Muscle of leg (tissue), 11 donors: Measurements from ENCODE around the gene PITPNM3. TPM values are rescaled to one million over a fixed set of nuclear protein-coding genes. Genes with fewer than 3 reads are reported as not detected.

ENCODE experiments used
- DNase-seq: peaks from one replicate; pipeline ENCODE4 v3.0.0; 2013
- H3K27ac ChIP-seq: one replicate; pipeline ENCODE4 v1.5.1; 2013; ENCODE audit warnings: mild to moderate bottlenecking, low read length, control low read depth
- H3K27me3 ChIP-seq: one replicate; pipeline ENCODE4 v1.6.1; 2013; ENCODE audit warnings: low read length; ENCODE audit not compliant: control insufficient read depth, insufficient read depth
- H3K36me3 ChIP-seq: one replicate; pipeline ENCODE4 v1.6.1; 2013; ENCODE audit warnings: low read length; ENCODE audit not compliant: control insufficient read depth, insufficient read depth
- H3K4me1 ChIP-seq: one replicate; pipeline ENCODE4 v1.6.1; 2013; ENCODE audit warnings: low read length; ENCODE audit not compliant: control insufficient read depth, insufficient read depth
- H3K4me3 ChIP-seq: one replicate; pipeline ENCODE4 v1.5.1; 2013; ENCODE audit warnings: low read length, control low read depth
- H3K9me3 ChIP-seq: replicated peaks from 2 replicates; pipeline ENCODE4 v1.6.1; 2013; ENCODE audit warnings: low read depth, low read length; ENCODE audit not compliant: control insufficient read depth
- WGBS: methylation state at CpG from one replicate; pipeline ENCODE4 v1.1.5; 2013; ENCODE audit warnings: missing lambda C conversion rate; ENCODE audit not compliant: insufficient coverage; 5-methylcytosine and 5-hydroxymethylcytosine counted together
- polyA plus RNA-seq, 8 donors: library from polyadenylated mRNA; unstranded; fragments of 120-200 nt; gene quantifications; one replicate each; pipeline versions ENCODE4 v1.2.1 to v1.2.3, GENCODE V29; 2013; ENCODE audit warnings: inconsistent platforms in 1 of 8, low replicate concordance in 1 of 8; ENCODE audit not compliant: insufficient read length in 8 of 8, insufficient read depth in 1 of 8
- total RNA-seq: library from RNA; stranded (reverse); fragments of 120-200 nt; gene quantifications from one replicate; pipeline ENCODE4 v1.2.4, GENCODE V29; 2013

The PITPNM3 gene
- total and polyA plus RNA-seq, 9 donors: 2.1 to 6.2 (median 4.2) TPM

GRCh38 chr17:6495450-6496115 lies 60.8 kb downstream of the PITPNM3 start:
- 60% methylated on average over 6 of the region's 15 CpGs for WGBS
- Histone ChIP-seq H3K9me3 (no peaks in the 10 kb centered on the region), H3K4me1 (peaks cover 66% of the 10 kb centered on the region), H3K4me3 (no peak overlapping the region), H3K27ac (no peak overlapping the region), H3K36me3 (no peaks in the 10 kb centered on the region), H3K27me3 (no peaks in the 10 kb centered on the region)
- DNase-seq: no peak

- H3K27me3 ChIP-seq: no peaks in the 10 kb centered on the region
- H3K9me3 ChIP-seq: no peaks in the 10 kb centered on the region
- peak overlapping the region; percentile 29 for H3K27ac ChIP-seq
- H3K4me1 ChIP-seq: peaks cover 63% of the 10 kb centered on the region
- DNase-seq: peak; percentile 45
- WGBS: 72% methylated on average over 2 of the region's 5 CpGs
- H3K4me3 ChIP-seq: no peak overlapping the region
- H3K36me3 ChIP-seq: no peaks in the 10 kb centered on the region
Observed at GRCh38 chr17:6494239-6494941, 62.0 kb downstream of the PITPNM3 start.

- Histone ChIP-seq H3K4me3 (no peak overlapping the region), H3K36me3 (no peaks in the 10 kb centered on the region), H3K27me3 (no peaks in the 10 kb centered on the region), H3K27ac (no peak overlapping the region), H3K9me3 (no peaks in the 10 kb centered on the region), H3K4me1 (peaks cover 52% of the 10 kb centered on the region)
- no peak for DNase-seq
- 71% methylated on average over 4 of the region's 4 CpGs for WGBS
Observed at GRCh38 chr17:6492892-6493674, 63.3 kb downstream of the PITPNM3 start.

GRCh38 chr17:6491071-6491700 lies 65.2 kb downstream of the PITPNM3 start:
- H3K4me1 ChIP-seq: peaks cover 46% of the 10 kb centered on the region
- no peak for DNase-seq
- no peak overlapping the region for H3K4me3 ChIP-seq
- H3K9me3 ChIP-seq: no peaks in the 10 kb centered on the region
- WGBS: 67% methylated on average over 4 of the region's 7 CpGs
- no peak overlapping the region for H3K27ac ChIP-seq
- no peaks in the 10 kb centered on the region for H3K27me3 ChIP-seq
- no peaks in the 10 kb centered on the region for H3K36me3 ChIP-seq

GRCh38 chr17:6489016-6489550 lies 67.3 kb downstream of the PITPNM3 start:
- Histone ChIP-seq H3K4me1 (peaks cover 27% of the 10 kb centered on the region), H3K36me3 (no peaks in the 10 kb centered on the region), H3K27ac (no peak overlapping the region), H3K27me3 (no peaks in the 10 kb centered on the region), H3K9me3 (no peaks in the 10 kb centered on the region), H3K4me3 (no peak overlapping the region)
- no peak for DNase-seq
- WGBS: 93% methylated on average over 3 of the region's 6 CpGs

GRCh38 chr17:6488008-6488539 lies 68.3 kb downstream of the PITPNM3 start:
- 52% methylated on average over 6 of the region's 6 CpGs for WGBS

GRCh38 chr17:6487251-6488007 lies 68.9 kb downstream of the PITPNM3 start:
- WGBS: 56% methylated on average over 8 of the region's 13 CpGs
- Histone ChIP-seq H3K27ac (no peak overlapping the region), H3K27me3 (no peaks in the 10 kb centered on the region), H3K4me1 (peaks cover 14% of the 10 kb centered on the region), H3K4me3 (no peak overlapping the region), H3K9me3 (no peaks in the 10 kb centered on the region), H3K36me3 (no peaks in the 10 kb centered on the region)
- DNase-seq: peak; percentile 67

More at GRCh38 chr17:6488008-6488539, 68.3 kb downstream of the PITPNM3 start:
- Histone ChIP-seq H3K9me3 (no peaks in the 10 kb centered on the region), H3K36me3 (no peaks in the 10 kb centered on the region), H3K4me1 (peaks cover 17% of the 10 kb centered on the region), H3K4me3 (no peak overlapping the region), H3K27ac (no peak overlapping the region), H3K27me3 (no peaks in the 10 kb centered on the region)
- no peak for DNase-seq

GRCh38 chr17:6485646-6486412 lies 70.5 kb downstream of the PITPNM3 start:
- Histone ChIP-seq H3K4me3 (no peak overlapping the region), H3K4me1 (peaks cover 14% of the 10 kb centered on the region), H3K27ac (no peak overlapping the region), H3K27me3 (no peaks in the 10 kb centered on the region), H3K9me3 (no peaks in the 10 kb centered on the region), H3K36me3 (no peaks in the 10 kb centered on the region)
- no CpG with 5 or more reads among the region's 5 CpGs for WGBS
- no peak for DNase-seq

- 70% methylated on average over 8 of the region's 16 CpGs for WGBS
- no peak overlapping the region for H3K27ac ChIP-seq
- no peaks in the 10 kb centered on the region for H3K9me3 ChIP-seq
- DNase-seq: no peak
- no peaks in the 10 kb centered on the region for H3K36me3 ChIP-seq
- H3K27me3 ChIP-seq: no peaks in the 10 kb centered on the region
- H3K4me1 ChIP-seq: peaks cover 20% of the 10 kb centered on the region
- no peak overlapping the region for H3K4me3 ChIP-seq
Observed at GRCh38 chr17:6483507-6483906, 72.8 kb downstream of the PITPNM3 start.
